HepG2 (cell line): ENCODE measurements around the gene MRPL36.

Source experiments
- CBX2 ChIP-seq, 2 experiments: fragments of 200-600 bp in 1 of 2; sonication (generic); formaldehyde crosslinking in 1 of 2; IDR thresholded peaks; 2 replicates each; pipeline versions ENCODE4 v1.7.0 to v1.8.1; 2018 to 2022; ENCODE audit warnings: low read depth in 2 of 2, low read length in 1 of 2, mild to moderate bottlenecking in 1 of 2, missing genetic modification reagents in 1 of 2
- CC2D1A ChIP-seq: sonication (generic); formaldehyde crosslinking; IDR thresholded peaks from 2 replicates; pipeline ENCODE4 v1.8.1; 2023; ENCODE audit warnings: mild to moderate bottlenecking, missing genetic modification reagents
- CREM ChIP-seq, 2 experiments: sonication (generic) in 1 of 2; formaldehyde crosslinking in 1 of 2; IDR thresholded peaks; 2 replicates each; pipeline versions ENCODE4 v1.4.0 to v1.6.1; 2016 to 2020; ENCODE audit warnings: antibody characterized with exemption in 1 of 2, mild to moderate bottlenecking in 1 of 2, missing genetic modification reagents in 1 of 2
- FOXM1 ChIP-seq: sonication (generic); formaldehyde crosslinking; IDR thresholded peaks from 2 replicates; pipeline ENCODE4 v1.5.0; 2020; ENCODE audit warnings: missing genetic modification reagents
- IRF1 ChIP-seq: sonication (generic); formaldehyde crosslinking; IDR thresholded peaks from 2 replicates; pipeline ENCODE4 v1.4.0; 2020; ENCODE audit warnings: low read depth, mild to moderate bottlenecking, missing genetic modification reagents
- JUND ChIP-seq: sonication (generic); formaldehyde crosslinking; IDR thresholded peaks from 2 replicates; pipeline ENCODE4 v1.8.0; 2022; ENCODE audit warnings: mild to moderate bottlenecking, missing genetic modification reagents
- POGZ ChIP-seq: sonication (generic); formaldehyde crosslinking; IDR thresholded peaks from 2 replicates; pipeline ENCODE4 v1.4.0; 2020; ENCODE audit warnings: mild to moderate bottlenecking, missing genetic modification reagents
- POLR2A ChIP-seq, 2 experiments: IDR thresholded peaks; 2 replicates each; pipeline ENCODE4 v1.6.1; 2011; ENCODE audit warnings: low read depth in 2 of 2, low read length in 2 of 2, mild to moderate bottlenecking in 1 of 2, moderate library complexity in 1 of 2; ENCODE audit not compliant: insufficient read depth in 1 of 2
- POLR2AphosphoS5 ChIP-seq: IDR thresholded peaks from 2 replicates; pipeline ENCODE4 v1.6.1; 2012; ENCODE audit warnings: low read depth, low read length
- SRSF9 ChIP-seq: fragments of 200-400 bp; formaldehyde crosslinking; IDR thresholded peaks from 2 replicates; pipeline ENCODE4 v1.6.1; 2018; ENCODE audit warnings: borderline replicate concordance, mild to moderate bottlenecking, low read depth, low read length; ENCODE audit not compliant: insufficient read depth, poor library complexity, severe bottlenecking
- YY1 ChIP-seq: IDR thresholded peaks from 2 replicates; pipeline ENCODE4 v1.6.1; 2011; ENCODE audit warnings: low read length, low read depth, moderate library complexity, mild to moderate bottlenecking; ENCODE audit not compliant: insufficient read depth, insufficient replicate concordance
- ZBTB21 ChIP-seq: sonication (generic); formaldehyde crosslinking; IDR thresholded peaks from 2 replicates; pipeline ENCODE4 v1.4.0; 2020; ENCODE audit warnings: missing genetic modification reagents
- ZNF572 ChIP-seq: sonication (generic); formaldehyde crosslinking; IDR thresholded peaks from 2 replicates; pipeline ENCODE4 v1.5.1; 2020; ENCODE audit warnings: mild to moderate bottlenecking, missing genetic modification reagents
- ZNF609 ChIP-seq: sonication (generic); formaldehyde crosslinking; IDR thresholded peaks from 2 replicates; pipeline ENCODE4 v1.4.0; 2020; ENCODE audit warnings: mild to moderate bottlenecking, missing genetic modification reagents, borderline replicate concordance

- no peak for TF ChIP-seq SRSF9
- TF ChIP-seq POLR2AphosphoS5, result no peak
- TF ChIP-seq CREM (IDR thresholded peaks at IDR 0.05), result no peak
- TF ChIP-seq CREM (CRISPR knock-in tag; IDR thresholded peaks at IDR 0.05), result no peak
- no peak for TF ChIP-seq JUND (CRISPR knock-in tag)
- TF ChIP-seq ZNF609, result no peak
- TF ChIP-seq CC2D1A (CRISPR knock-in tag), result no peak
- no peak for TF ChIP-seq POLR2A (IDR thresholded peaks at IDR 0.05; ENCODE audit: insufficient read depth in 1 of 2, low read depth in 2 of 2, low read length in 2 of 2)
- TF ChIP-seq CBX2 (IDR thresholded peaks at IDR 0.05; ENCODE audit: low read depth, low read length), result no peak
- TF ChIP-seq CBX2 (CRISPR knock-in tag; IDR thresholded peaks at IDR 0.05; ENCODE audit: low read depth), result no peak
- TF ChIP-seq ZNF572 (CRISPR knock-in tag), result no peak
- TF ChIP-seq FOXM1 (CRISPR knock-in tag), result no peak
- TF ChIP-seq ZBTB21, result no peak
- no peak for TF ChIP-seq YY1
- no peak for TF ChIP-seq IRF1
- TF ChIP-seq POGZ, result no peak
These were observed 6.8 kb downstream of the MRPL36 start for GRCh38 chr5:1792842-1793266.
